Measurements from ENCODE around the gene RNF121.

The RNF121 gene

GRCh38 chr11:72007089-72007476 is 78.2 kb downstream of the RNF121 start:
- DNase-seq, result no peak

DNA sequence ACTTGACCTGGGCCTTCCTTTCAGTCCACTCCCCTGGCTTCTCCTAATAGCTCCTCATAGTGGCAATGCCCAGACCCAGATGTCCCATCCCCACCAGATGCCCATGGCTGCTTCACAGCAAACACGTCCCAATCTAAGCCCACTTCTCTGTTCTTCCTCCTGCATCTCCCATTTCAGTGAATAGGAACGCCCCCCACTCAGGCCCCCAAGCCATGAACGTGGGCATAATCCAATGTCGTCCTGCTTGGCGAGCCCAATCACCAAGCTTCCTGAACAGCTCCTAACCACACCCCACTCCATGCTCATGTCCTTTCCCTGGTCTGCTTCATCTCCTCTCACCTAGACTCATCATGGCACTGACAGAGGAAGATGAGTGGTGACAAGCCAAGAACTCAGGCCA is 78.7 kb downstream of the RNF121 start:
- DNase-seq, result no peak

GRCh38 chr11:72008728-72009127 is 79.9 kb downstream of the RNF121 start:
- no peak for DNase-seq

GRCh38 chr11:72009156-72009555 is 80.3 kb downstream of the RNF121 start:
- no peak for DNase-seq

DNA sequence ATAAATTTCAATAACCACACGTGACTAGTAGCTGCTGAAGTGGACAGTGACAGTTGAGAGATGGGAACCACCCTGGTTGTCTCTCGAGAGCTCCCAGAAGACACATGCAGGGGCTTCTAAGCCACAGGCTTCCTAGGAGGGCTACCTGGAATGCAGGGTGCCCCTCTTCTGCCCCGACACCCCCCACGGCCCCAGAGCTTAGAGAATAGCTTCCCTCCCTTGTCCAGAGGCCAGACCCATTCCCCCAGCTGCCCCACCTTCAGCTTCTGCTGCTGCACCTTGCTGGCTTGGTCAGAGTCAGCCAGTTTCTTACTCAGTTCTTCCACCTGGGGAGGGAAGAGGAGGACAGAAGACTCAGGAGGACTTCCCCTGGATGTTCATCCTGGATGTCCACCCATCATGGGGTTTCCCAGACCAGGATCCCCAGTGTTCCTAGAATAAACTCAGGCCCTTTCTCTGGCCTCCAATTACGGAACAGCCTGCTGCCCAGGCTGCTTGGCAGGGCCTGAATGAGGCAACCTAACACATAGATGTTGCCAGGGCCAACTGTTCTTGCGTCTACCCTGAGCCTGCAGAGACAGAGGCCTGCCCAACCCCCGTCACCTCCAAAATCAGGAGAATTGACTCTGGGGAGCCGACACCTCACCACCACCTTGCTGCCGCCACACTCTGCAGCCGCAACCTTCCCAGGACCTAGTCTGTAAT is 81.8 kb downstream of the RNF121 start:
- DNase-seq, result no peak

DNA sequence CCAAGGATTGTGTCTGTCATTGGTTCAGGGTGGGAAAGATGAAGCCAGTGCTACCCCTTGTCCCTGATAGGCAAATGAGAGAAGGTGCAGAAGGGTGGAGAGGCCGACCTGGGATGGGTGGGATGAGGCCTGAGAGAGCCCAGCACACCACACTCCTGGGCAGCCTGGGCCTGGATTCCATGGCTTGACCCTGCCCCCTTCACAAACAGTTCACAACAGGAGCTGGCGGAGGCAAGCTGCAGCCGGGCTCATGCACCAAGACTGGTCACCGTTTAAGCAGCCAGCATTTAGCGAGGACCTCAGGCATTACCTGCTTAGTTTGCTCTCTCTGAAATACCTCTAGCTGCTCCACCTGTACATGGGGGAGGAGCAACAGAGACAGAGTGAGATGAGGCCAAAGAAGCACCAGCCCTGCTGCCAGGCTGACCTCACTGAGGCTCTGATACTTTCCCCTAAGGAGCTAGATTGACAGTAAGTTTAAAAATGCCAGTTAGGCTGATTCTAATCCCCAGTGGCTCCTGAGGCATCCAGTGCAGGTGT is 83.3 kb downstream of the RNF121 start:
- no peak for DNase-seq

- peak; percentile 65 for DNase-seq
These were observed 84.3 kb downstream of the RNF121 start for GRCh38 chr11:72012897-72013721.

DNA sequence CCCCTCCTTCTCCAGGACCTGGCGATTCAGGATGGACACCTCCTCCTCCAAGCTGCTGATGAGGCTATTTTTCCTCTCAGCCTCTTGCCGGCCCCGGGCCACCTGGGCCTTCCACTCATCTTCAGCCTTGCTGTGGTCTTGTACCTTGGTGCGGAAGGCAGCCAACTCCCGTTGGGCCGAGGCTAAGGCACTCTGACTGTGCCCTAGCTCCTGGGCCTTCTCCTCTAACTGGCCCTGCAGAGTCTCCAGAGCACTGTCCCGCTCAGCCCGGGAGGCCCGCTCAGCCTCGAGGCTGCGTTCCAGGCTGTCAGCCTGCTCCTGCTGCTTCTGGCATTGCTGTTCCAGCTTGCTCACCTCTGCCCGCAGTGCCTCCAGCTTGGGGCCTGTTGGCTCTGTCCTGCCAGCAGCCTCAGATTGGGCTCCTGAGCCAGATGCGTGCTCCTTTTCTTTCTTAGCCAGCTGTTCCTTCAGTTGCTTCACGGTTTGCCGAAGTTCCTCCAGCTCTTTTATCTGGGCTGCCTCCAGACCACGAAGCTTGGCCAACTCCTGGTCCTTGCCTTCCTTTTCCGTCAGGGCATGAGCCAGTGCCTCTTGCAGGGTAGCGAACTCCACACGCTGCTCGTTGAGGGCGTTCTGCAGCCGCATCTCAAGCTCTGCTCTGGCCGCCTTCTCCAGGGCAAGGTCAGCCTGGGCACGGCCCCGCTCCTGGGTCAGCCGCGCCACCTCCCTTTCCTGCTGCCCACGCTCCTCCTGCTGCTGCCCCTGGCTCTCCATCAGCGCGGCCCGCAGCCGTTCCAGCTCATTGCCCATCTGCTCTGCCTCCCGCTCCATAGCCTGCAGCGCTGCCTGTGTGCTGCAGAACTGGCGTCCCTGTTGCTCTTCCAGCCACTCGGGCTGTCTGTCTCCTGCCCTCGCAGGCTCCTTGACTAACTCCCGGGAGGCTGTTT is 85.2 kb downstream of the RNF121 start:
- DNase-seq, result no peak

GRCh38 chr11:72014761-72015320 is 86.0 kb downstream of the RNF121 start:
- no peak for DNase-seq

DNA sequence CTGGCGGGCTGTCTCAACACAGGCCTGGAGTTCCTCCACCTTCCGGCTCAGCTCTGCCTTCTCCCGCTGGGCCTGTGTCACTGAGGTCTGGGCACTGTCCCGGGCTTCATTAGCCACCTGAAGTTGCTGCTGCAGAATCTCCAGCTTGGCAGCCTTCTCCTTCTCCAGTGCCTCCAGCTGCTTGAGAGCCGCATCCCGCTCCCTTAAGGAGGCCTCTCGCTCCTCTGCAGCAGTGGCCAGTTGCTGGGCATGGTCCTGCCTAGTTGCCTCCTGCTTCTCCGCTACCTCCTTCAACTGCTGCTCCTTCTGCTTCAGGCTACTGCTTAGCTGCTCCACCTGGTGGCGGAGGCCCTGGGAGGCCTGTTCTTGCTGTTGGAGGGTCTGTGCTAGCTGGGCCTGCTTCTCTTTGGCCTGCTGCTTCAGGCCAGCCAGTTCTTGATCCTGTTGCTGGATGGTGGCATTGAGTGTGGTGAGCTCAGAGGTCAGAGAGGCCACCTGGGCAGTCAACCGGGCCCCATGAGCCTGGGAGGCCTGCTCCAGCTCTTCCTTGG is 86.7 kb downstream of the RNF121 start:
- no peak for DNase-seq

DNA sequence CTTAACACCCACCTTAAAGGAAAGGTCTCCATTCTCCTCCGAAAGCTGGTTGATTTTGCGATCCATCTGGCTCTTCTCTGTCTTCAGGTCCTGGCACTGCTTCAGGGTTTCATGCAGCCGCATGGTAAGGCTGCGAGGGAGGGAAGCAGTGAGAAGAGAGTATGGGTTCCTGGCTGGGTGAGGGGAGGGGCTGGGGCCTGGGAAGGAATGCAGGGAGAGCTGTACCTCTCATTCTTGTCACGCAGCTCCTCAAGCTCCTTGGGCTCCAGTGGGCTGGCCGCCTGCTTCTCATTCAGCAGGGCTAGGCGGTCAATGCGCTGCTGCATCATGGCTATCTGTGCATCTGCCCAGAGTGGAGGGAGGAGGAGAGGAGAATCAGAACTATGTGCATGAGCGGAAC is 89.3 kb downstream of the RNF121 start:
- no peak for DNase-seq

GRCh38 chr11:72023335-72023734 is 94.5 kb downstream of the RNF121 start:
- DNase-seq, result no peak

GRCh38 chr11:72024069-72024754 is 95.4 kb downstream of the RNF121 start:
- DNase-seq, result no peak

- no peak for DNase-seq
These were observed 97.2 kb downstream of the RNF121 start for GRCh38 chr11:72026090-72026489.

- no peak for DNase-seq
These were observed 101.7 kb downstream of the RNF121 start for GRCh38 chr11:72030472-72031045.

- no peak for DNase-seq
These were observed 107.8 kb downstream of the RNF121 start for GRCh38 chr11:72036687-72037086.

- no peak for DNase-seq
These were observed 108.9 kb downstream of the RNF121 start for GRCh38 chr11:72037554-72038311.

DNA sequence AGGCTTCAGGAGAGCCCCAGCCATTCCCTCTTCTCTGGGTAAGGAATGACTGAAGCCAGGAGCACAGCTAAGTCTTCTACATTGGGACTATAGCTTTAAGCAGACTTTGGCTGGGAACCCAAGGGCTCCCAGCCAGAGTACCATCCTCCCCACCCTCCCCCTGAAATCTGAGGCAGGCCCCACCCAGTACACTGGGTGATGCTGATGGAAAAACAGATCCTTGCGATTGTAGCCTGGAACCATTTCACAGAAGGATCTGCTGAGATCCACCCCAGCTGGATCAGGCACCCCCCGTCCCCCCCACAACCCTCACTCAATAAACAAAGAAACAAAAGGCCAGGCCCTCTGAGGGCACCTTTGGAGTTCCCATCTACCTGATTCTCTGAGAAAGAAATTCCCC is 109.6 kb downstream of the RNF121 start:
- DNase-seq, result peak; percentile 70

DNA sequence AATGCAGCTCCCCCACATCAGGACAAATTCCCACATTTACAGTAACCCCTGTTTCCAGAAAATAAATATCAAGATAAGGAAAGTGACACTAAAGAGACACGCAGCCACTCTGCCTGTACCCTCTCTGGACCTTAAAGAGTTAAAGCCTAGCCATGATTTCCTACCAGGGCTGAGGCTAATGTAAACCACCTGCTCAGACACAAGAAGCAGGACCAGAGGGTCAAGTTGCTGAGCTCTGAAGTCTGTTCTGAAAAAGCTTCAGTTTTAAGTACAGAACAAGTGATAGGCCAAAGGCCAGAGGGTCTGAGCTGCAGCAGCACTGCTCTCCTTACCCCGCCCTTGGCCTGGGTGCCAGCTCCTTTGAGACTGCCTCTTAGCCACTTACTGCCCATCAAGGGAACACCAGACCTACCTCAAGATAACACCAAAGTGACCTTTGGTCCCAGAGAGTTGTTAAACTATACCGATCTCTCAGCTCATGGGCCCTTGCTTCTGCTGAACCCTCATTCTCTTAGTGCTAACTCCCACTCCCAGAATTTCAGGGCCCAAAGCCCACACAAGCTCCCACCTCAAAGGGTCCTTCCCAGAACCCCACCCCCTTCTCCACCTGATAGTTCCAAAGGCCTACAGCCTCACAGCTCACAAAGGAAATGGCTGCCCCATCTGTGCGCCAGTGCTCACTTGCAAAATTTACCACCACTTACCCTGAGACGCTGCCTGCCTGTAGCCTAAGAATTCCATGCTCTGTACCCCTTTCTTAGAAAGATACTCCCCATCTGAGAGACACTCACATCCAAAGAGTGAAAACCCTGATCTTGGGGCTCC is 110.4 kb downstream of the RNF121 start:
- DNase-seq, result no peak
